ENCODE results near the gene EP400. TPM values are rescaled to one million over a fixed set of nuclear protein-coding genes. Genes with fewer than 3 reads are reported as not detected.

The EP400 gene
- total RNA-seq, 1 donor = 14.7 TPM

- TF ChIP-seq CTCF (IDR thresholded peaks at IDR 0.05; ENCODE audit: insufficient read depth, low read length) = no peak
- no peak for DNase-seq (ENCODE audit: low read depth)
- peak overlapping the region; percentile 61 for H3K4me3 ChIP-seq (ENCODE audit: low read depth, low read length)
These were observed 133.8 kb downstream of the EP400 start for GRCh38 chr12:132083614-132083940.

GRCh38 chr12:132083941-132084620 is 134.3 kb downstream of the EP400 start:
- H3K4me3 ChIP-seq (ENCODE audit: low read depth, low read length) = peak overlapping the region; percentile 82
- DNase-seq (ENCODE audit: low read depth) = peak; percentile 85
- no peak for TF ChIP-seq CTCF (IDR thresholded peaks at IDR 0.05; ENCODE audit: insufficient read depth, low read length)

GRCh38 chr12:132084621-132085290 is 135.0 kb downstream of the EP400 start:
- peak overlapping the region; percentile 82 for H3K4me3 ChIP-seq (ENCODE audit: low read depth, low read length)
- no peak for TF ChIP-seq CTCF (IDR thresholded peaks at IDR 0.05; ENCODE audit: insufficient read depth, low read length)
- peak; percentile 42 for DNase-seq (ENCODE audit: low read depth)

- DNase-seq (ENCODE audit: low read depth) = peak; percentile 36
- peak overlapping the region; percentile 82 for H3K4me3 ChIP-seq (ENCODE audit: low read depth, low read length)
- TF ChIP-seq CTCF (IDR thresholded peaks at IDR 0.05; ENCODE audit: insufficient read depth, low read length) = no peak
These were observed 135.5 kb downstream of the EP400 start for GRCh38 chr12:132085291-132085635.

GRCh38 chr12:132089407-132089910 is 139.7 kb downstream of the EP400 start:
- DNase-seq (ENCODE audit: low read depth) = no peak
- no peak for TF ChIP-seq CTCF (IDR thresholded peaks at IDR 0.05; ENCODE audit: insufficient read depth, low read length)

GRCh38 chr12:132094269-132094891 is 144.6 kb downstream of the EP400 start:
- no peak overlapping the region for H3K4me3 ChIP-seq (ENCODE audit: low read depth, low read length)
- no peak for DNase-seq (ENCODE audit: low read depth)
- no peak for TF ChIP-seq CTCF (IDR thresholded peaks at IDR 0.05; ENCODE audit: insufficient read depth, low read length)

More at GRCh38 chr12:132089407-132089910, 139.7 kb downstream of the EP400 start:
- H3K4me3 ChIP-seq (ENCODE audit: low read depth, low read length) = no peak overlapping the region
